Upper lobe of left lung (tissue), 6 donors: ENCODE data around the gene DNAH3. TPM values are rescaled to one million over a fixed set of nuclear protein-coding genes. Genes with fewer than 3 reads are reported as not detected.

Experiments used
- ATAC-seq, 2 donors: fragments of 200-7000 bp; cut with Tn5 transposase; one replicate each; pipeline ENCODE4 v1.9.1; 2022; ENCODE audit warnings: mild to moderate bottlenecking in 2 of 2, moderate library complexity in 2 of 2; ENCODE audit not compliant: low FRiP score in 2 of 2
- DNase-seq, 2 donors: peaks; one replicate each; pipeline ENCODE4 v3.0.0-alpha.2; 2019 to 2020
- H3K27ac ChIP-seq, 4 donors: fragments of 200-600 bp; sonication (generic); one replicate each; pipeline ENCODE4 v1.5.1; 2016 to 2019
- H3K27me3 ChIP-seq, 4 donors: fragments of 200-600 bp; sonication (generic); one replicate each; pipeline ENCODE4 v1.5.1; 2017 to 2019
- H3K36me3 ChIP-seq, 4 donors: fragments of 200-600 bp; sonication (generic); one replicate each; pipeline ENCODE4 v1.5.1; 2016 to 2019
- H3K4me1 ChIP-seq, 4 donors: fragments of 200-600 bp; sonication (generic); one replicate each; pipeline ENCODE4 v1.5.1; 2018 to 2019
- H3K4me3 ChIP-seq, 4 donors: fragments of 200-600 bp; sonication (generic); one replicate each; pipeline ENCODE4 v1.5.1; 2017 to 2019; ENCODE audit warnings: mild to moderate bottlenecking in 2 of 4, moderate library complexity in 1 of 4
- H3K9me3 ChIP-seq, 4 donors: fragments of 200-600 bp; sonication (generic); one replicate each; pipeline ENCODE4 v1.5.1; 2018 to 2019
- EP300 ChIP-seq, 4 donors: sonication (generic); formaldehyde crosslinking; IDR thresholded peaks; one replicate each; pipeline ENCODE4 v1.5.1; 2017; ENCODE audit warnings: antibody characterized with exemption in 4 of 4, control low read depth in 2 of 4
- POLR2A ChIP-seq, 4 donors: fragments of 450-650 bp; IDR thresholded peaks; one replicate each; pipeline ENCODE4 v1.5.1; 2016 to 2017; ENCODE audit warnings: antibody characterized with exemption in 4 of 4, mild to moderate bottlenecking in 2 of 4
- POLR2AphosphoS5 ChIP-seq, 2 donors: sonication (generic); formaldehyde crosslinking; IDR thresholded peaks; one replicate each; pipeline ENCODE4 v1.5.1; 2017; ENCODE audit warnings: antibody characterized with exemption in 2 of 2
- WGBS, 2 donors: methylation state at CpG; one replicate each; pipeline ENCODE4 v1.1.5; 2017 to 2018; 5-methylcytosine and 5-hydroxymethylcytosine counted together
- total RNA-seq, 6 donors: library from RNA; depleted of rRNA in 4 of 6; stranded (reverse); fragments of >200 nt in 4 of 6; gene quantifications; one replicate each; pipeline versions ENCODE4 v1.1.0 to v1.2.1, GENCODE V29; 2016 to 2021
- TF ChIP-seq, protein P1 (sequence below), 6 experiments: fragments of 450-650 bp in 4 of 6; fragments of 200-600 bp in 2 of 6; sonication (generic) in 2 of 6; IDR thresholded peaks; one replicate each; pipeline ENCODE4 v1.5.1; 2016 to 2019; ENCODE audit warnings: antibody characterized with exemption in 6 of 6
- donor health status: DM: no; HTN: no; CAD: no; lungs with moderate emphysema.
- donor health status: DM: no; HTN: yes; CAD: no; lungs with severe emphysema.

The DNAH3 gene
- total RNA-seq, 6 donors from 2014 or later = 0.23 to 48.1 (median 4.8) TPM

DNA sequence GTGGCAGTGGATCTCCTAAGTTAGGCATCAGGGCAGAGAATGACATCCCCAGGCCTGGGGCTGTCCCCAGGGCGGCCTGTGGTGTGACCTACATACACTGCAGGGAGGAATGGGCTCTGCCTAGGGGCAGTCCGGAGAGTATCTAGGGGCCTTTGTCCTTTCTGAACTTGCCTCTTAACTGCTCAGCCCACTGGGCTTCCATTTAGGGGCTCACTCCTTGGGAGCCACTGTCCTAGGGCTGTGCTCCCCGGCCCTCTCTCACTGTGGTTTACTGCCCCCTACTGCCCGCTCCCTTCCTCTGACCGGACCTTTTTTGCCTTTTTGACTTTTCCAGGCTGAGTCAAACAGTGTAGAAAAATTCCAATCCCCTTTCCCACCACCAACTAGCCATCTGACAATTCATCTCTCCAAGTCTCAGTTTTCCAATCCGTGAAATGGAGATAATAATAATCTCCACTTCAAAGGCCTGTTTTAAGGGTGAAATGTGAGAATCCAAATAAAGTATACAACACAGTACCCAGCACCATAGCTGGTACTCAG lies 66.8 kb downstream of the DNAH3 start:
- Histone ChIP-seq H3K9me3 (no peaks in the 10 kb centered on the region), H3K36me3 (no peaks in the 10 kb centered on the region), H3K27me3 (no peaks in the 10 kb centered on the region), H3K27ac (no peak overlapping the region), H3K4me3 (no peak overlapping the region), H3K4me1 (peaks cover 0 to 2% (median 0%) of the 10 kb centered on the region in 4 donors)
- ATAC-seq (peak; percentile 88 to 92), DNase-seq (peak; percentile 27 to 47)
- WGBS, 2 donors = 20 to 36% methylated on average over 5 to 6 of the region's 6 CpGs
- TF ChIP-seq, protein P1, sequence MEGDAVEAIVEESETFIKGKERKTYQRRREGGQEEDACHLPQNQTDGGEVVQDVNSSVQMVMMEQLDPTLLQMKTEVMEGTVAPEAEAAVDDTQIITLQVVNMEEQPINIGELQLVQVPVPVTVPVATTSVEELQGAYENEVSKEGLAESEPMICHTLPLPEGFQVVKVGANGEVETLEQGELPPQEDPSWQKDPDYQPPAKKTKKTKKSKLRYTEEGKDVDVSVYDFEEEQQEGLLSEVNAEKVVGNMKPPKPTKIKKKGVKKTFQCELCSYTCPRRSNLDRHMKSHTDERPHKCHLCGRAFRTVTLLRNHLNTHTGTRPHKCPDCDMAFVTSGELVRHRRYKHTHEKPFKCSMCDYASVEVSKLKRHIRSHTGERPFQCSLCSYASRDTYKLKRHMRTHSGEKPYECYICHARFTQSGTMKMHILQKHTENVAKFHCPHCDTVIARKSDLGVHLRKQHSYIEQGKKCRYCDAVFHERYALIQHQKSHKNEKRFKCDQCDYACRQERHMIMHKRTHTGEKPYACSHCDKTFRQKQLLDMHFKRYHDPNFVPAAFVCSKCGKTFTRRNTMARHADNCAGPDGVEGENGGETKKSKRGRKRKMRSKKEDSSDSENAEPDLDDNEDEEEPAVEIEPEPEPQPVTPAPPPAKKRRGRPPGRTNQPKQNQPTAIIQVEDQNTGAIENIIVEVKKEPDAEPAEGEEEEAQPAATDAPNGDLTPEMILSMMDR (IDR thresholded peaks at IDR 0.05) = peak; percentile 54 to 70 (median 66)
- TF ChIP-seq POLR2A (IDR thresholded peaks at IDR 0.05) = no peak
- TF ChIP-seq POLR2AphosphoS5 (IDR thresholded peaks at IDR 0.05) = no peak
- no peak for TF ChIP-seq EP300 (IDR thresholded peaks at IDR 0.05)

GRCh38 chr16:21081329-21081728 lies 69.3 kb downstream of the DNAH3 start:
- Histone ChIP-seq H3K27ac (no peak overlapping the region), H3K4me1 (no peaks in the 10 kb centered on the region), H3K27me3 (no peaks in the 10 kb centered on the region), H3K36me3 (no peaks in the 10 kb centered on the region), H3K9me3 (no peaks in the 10 kb centered on the region), H3K4me3 (no peak overlapping the region)
- TF ChIP-seq EP300 (IDR thresholded peaks at IDR 0.05) (no peak), POLR2A (IDR thresholded peaks at IDR 0.05) (no peak), POLR2AphosphoS5 (IDR thresholded peaks at IDR 0.05) (no peak)
- TF ChIP-seq, protein P1 (IDR thresholded peaks at IDR 0.05) = no peak
- ATAC-seq = no peak
- no peak for DNase-seq
- 61 to 63% methylated on average over 8 of the region's 8 CpGs for WGBS, 2 donors

DNA sequence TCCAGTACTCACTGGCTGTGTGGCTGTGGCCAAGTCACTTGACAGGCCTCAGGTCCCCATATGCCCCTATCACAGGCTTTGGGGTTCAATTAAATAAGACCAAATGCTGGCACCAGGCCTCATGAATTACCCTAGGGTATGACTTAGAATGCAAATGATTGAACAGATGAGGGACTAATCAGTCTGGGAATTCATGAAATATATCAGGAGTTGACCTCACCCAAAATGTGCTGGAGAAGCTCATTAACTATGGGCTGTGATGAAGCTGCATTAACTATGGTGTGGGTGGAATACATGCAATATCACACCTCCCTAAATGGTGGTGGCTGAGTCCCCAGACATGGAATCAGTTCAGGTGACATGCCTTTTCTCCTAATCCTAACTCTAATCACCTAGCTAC lies 72.1 kb downstream of the DNAH3 start:
- Histone ChIP-seq H3K9me3 (no peaks in the 10 kb centered on the region), H3K27ac (no peak overlapping the region), H3K36me3 (no peaks in the 10 kb centered on the region), H3K4me1 (no peaks in the 10 kb centered on the region), H3K4me3 (no peak overlapping the region), H3K27me3 (no peaks in the 10 kb centered on the region)
- no peak for TF ChIP-seq POLR2A (IDR thresholded peaks at IDR 0.05)
- no peak for TF ChIP-seq POLR2AphosphoS5 (IDR thresholded peaks at IDR 0.05)
- no peak for TF ChIP-seq EP300 (IDR thresholded peaks at IDR 0.05)
- TF ChIP-seq, protein P1 (IDR thresholded peaks at IDR 0.05) = no peak
- no peak for ATAC-seq
- DNase-seq = no peak

GRCh38 chr16:21076186-21076883 lies 74.3 kb downstream of the DNAH3 start:
- H3K27ac ChIP-seq = no peak overlapping the region
- no peak overlapping the region for H3K4me3 ChIP-seq
- H3K4me1 ChIP-seq = no peaks in the 10 kb centered on the region
- WGBS, 2 donors = 77 to 83% methylated on average over 3 of the region's 3 CpGs
- no peak for DNase-seq
- H3K9me3 ChIP-seq = no peaks in the 10 kb centered on the region
- no peaks in the 10 kb centered on the region for H3K27me3 ChIP-seq
- no peak for ATAC-seq
- H3K36me3 ChIP-seq = no peaks in the 10 kb centered on the region
- TF ChIP-seq, protein P1 (IDR thresholded peaks at IDR 0.05) = no peak
- TF ChIP-seq POLR2A (IDR thresholded peaks at IDR 0.05) (no peak), POLR2AphosphoS5 (IDR thresholded peaks at IDR 0.05) (no peak), EP300 (IDR thresholded peaks at IDR 0.05) (no peak)

- no peaks in the 10 kb centered on the region for H3K9me3 ChIP-seq
- ATAC-seq (peak in 1 of 2 donors; percentile 60), DNase-seq (no peak)
- no peaks in the 10 kb centered on the region for H3K27me3 ChIP-seq
- WGBS, 2 donors = 70 to 71% methylated on average over 7 of the region's 7 CpGs
- no peaks in the 10 kb centered on the region for H3K36me3 ChIP-seq
- H3K4me3 ChIP-seq = no peak overlapping the region
- no peaks in the 10 kb centered on the region for H3K4me1 ChIP-seq
- no peak for TF ChIP-seq EP300 (IDR thresholded peaks at IDR 0.05)
- no peak overlapping the region for H3K27ac ChIP-seq
These were observed 75.4 kb downstream of the DNAH3 start for GRCh38 chr16:21075252-21075651.
